Measurements from ENCODE around the gene PIK3R2.

PIK3R2 gene

GRCh38 chr19:18119013-18119716 is 33.8 kb upstream of the PIK3R2 start:
- H2AFZ ChIP-seq (ENCODE audit: low read depth, low read length, severe bottlenecking), result no peak overlapping the region
- H3K9me2 ChIP-seq (replicated peaks; ENCODE audit: insufficient read depth, low read length), result no peaks in the 10 kb centered on the region
- H3K9ac ChIP-seq (ENCODE audit: low read length), result peak overlapping the region; percentile 81
- no peaks in the 10 kb centered on the region for H3K27me3 ChIP-seq (ENCODE audit: low read length)
- H3F3A ChIP-seq (ENCODE audit: insufficient read depth), result 0 out of 2 replicates have a peak, but pooled peaks cover 2% of the 10 kb centered on the region
- no peaks in the 10 kb centered on the region for H4K20me1 ChIP-seq (ENCODE audit: low read depth, low read length)
- H3K4me3 ChIP-seq (ENCODE audit: insufficient read depth, low read length, poor library complexity, severe bottlenecking), result peak overlapping the region; percentile 70
- TF ChIP-seq CTCF (IDR thresholded peaks at IDR 0.05; ENCODE audit: insufficient read depth, low read length, poor library complexity, severe bottlenecking), result no peak
- no peak for TF ChIP-seq EZH2phosphoT487 (conservative IDR thresholded peaks at IDR 0.05; ENCODE audit: low read length)
- peaks cover 39% of the 10 kb centered on the region for H3K79me2 ChIP-seq (ENCODE audit: insufficient read depth, low read length)
- H3K9me3 ChIP-seq (ENCODE audit: insufficient read depth, low read length), result no peaks in the 10 kb centered on the region
- peak overlapping the region; percentile 43 for H3K27ac ChIP-seq (ENCODE audit: low read depth, low read length)
- peak overlapping the region; percentile 82 for H3K4me2 ChIP-seq (ENCODE audit: low read depth, low read length, poor library complexity, severe bottlenecking)
- H3K36me3 ChIP-seq (ENCODE audit: low read length), result no peaks in the 10 kb centered on the region

- H3K9ac ChIP-seq (ENCODE audit: low read length), result peak overlapping the region; percentile 81; the same call in 1 of the 2 replicates
- peak overlapping the region; percentile 43 for H3K27ac ChIP-seq (ENCODE audit: low read depth, low read length)
- no peaks in the 10 kb centered on the region for H4K20me1 ChIP-seq (ENCODE audit: low read depth, low read length)
These were observed 33.3 kb upstream of the PIK3R2 start for GRCh38 chr19:18119717-18120105.

GRCh38 chr19:18120127-18120526 is 32.8 kb upstream of the PIK3R2 start:
- H3K9me3 ChIP-seq (ENCODE audit: insufficient read depth, low read length), result no peaks in the 10 kb centered on the region
- TF ChIP-seq EZH2phosphoT487 (conservative IDR thresholded peaks at IDR 0.05; ENCODE audit: low read length), result no peak
- no peak for TF ChIP-seq CTCF (IDR thresholded peaks at IDR 0.05; ENCODE audit: insufficient read depth, low read length, poor library complexity, severe bottlenecking)
- H3K36me3 ChIP-seq (ENCODE audit: low read length), result no peaks in the 10 kb centered on the region
- H2AFZ ChIP-seq (ENCODE audit: low read depth, low read length, severe bottlenecking), result no peak overlapping the region
- H3F3A ChIP-seq (ENCODE audit: insufficient read depth), result 0 out of 2 replicates have a peak, but pooled peaks cover 2% of the 10 kb centered on the region
- H3K79me2 ChIP-seq (ENCODE audit: insufficient read depth, low read length), result peaks cover 39% of the 10 kb centered on the region
- no peaks in the 10 kb centered on the region for H4K20me1 ChIP-seq (ENCODE audit: low read depth, low read length)
- H3K4me3 ChIP-seq (ENCODE audit: insufficient read depth, low read length, poor library complexity, severe bottlenecking), result no peak overlapping the region
- no peaks in the 10 kb centered on the region for H3K27me3 ChIP-seq (ENCODE audit: low read length)
- H3K4me2 ChIP-seq (ENCODE audit: low read depth, low read length, poor library complexity, severe bottlenecking), result peak overlapping the region; percentile 82
- peak overlapping the region; percentile 81; the same call in 1 of the 2 replicates for H3K9ac ChIP-seq (ENCODE audit: low read length)
- no peaks in the 10 kb centered on the region for H3K9me2 ChIP-seq (replicated peaks; ENCODE audit: insufficient read depth, low read length)
- H3K27ac ChIP-seq (ENCODE audit: low read depth, low read length), result peak overlapping the region; percentile 43

More at GRCh38 chr19:18119717-18120105, 33.3 kb upstream of the PIK3R2 start:
- Histone ChIP-seq H3K27me3 (ENCODE audit: low read length) (no peaks in the 10 kb centered on the region), H3K36me3 (ENCODE audit: low read length) (no peaks in the 10 kb centered on the region), H2AFZ (ENCODE audit: low read depth, low read length, severe bottlenecking) (no peak overlapping the region), H3F3A (ENCODE audit: insufficient read depth) (0 out of 2 replicates have a peak, but pooled peaks cover 2% of the 10 kb centered on the region), H3K9me2 (replicated peaks; ENCODE audit: insufficient read depth, low read length) (no peaks in the 10 kb centered on the region), H3K4me3 (ENCODE audit: insufficient read depth, low read length, poor library complexity, severe bottlenecking) (peak overlapping the region; percentile 18), H3K9me3 (ENCODE audit: insufficient read depth, low read length) (no peaks in the 10 kb centered on the region), H3K79me2 (ENCODE audit: insufficient read depth, low read length) (peaks cover 39% of the 10 kb centered on the region), H3K4me2 (ENCODE audit: low read depth, low read length, poor library complexity, severe bottlenecking) (peak overlapping the region; percentile 82)
- TF ChIP-seq EZH2phosphoT487 (conservative IDR thresholded peaks at IDR 0.05; ENCODE audit: low read length), result no peak
- TF ChIP-seq CTCF (IDR thresholded peaks at IDR 0.05; ENCODE audit: insufficient read depth, low read length, poor library complexity, severe bottlenecking), result no peak

Measured in SU-DHL-6 (cell line).